Measurements from ENCODE around the gene AQP1.
A peak's percentile ranks its signal among the peaks of the same experiment; 100 is the strongest.

Gene AQP1

GRCh38 chr7:30911561-30911969 is at the start of gene AQP1:
AQP1 (plus strand) TSS chr7:30911853; CDS start chr7:30911910, 57 bp downstream.
- TF ChIP-seq CTCF (IDR thresholded peaks at IDR 0.05; ENCODE audit: low read depth, low read length, missing control alignments), result no peak
- peak; percentile 9 for DNase-seq (ENCODE audit: low read depth)
- no peak within 1 kb of the TSS for H3K4me3 ChIP-seq (ENCODE audit: low read depth, low read length)
- in situ Hi-C loops (cut with HindIII; ENCODE audit: low sequenced_read_pairs), result no loop called here

GRCh38 chr7:30862995-30863705 is 48.5 kb upstream of the AQP1 start:
- no peak for DNase-seq (ENCODE audit: low read depth)
- H3K4me3 ChIP-seq (ENCODE audit: low read depth, low read length), result no peak overlapping the region
- in situ Hi-C loops (cut with HindIII; ENCODE audit: low sequenced_read_pairs), result no loop called here
- no peak for TF ChIP-seq CTCF (IDR thresholded peaks at IDR 0.05; ENCODE audit: low read depth, low read length, missing control alignments)

- peak; percentile 51 for DNase-seq (ENCODE audit: low read depth)
- no peak for TF ChIP-seq CTCF (IDR thresholded peaks at IDR 0.05; ENCODE audit: low read depth, low read length, missing control alignments)
- in situ Hi-C loops (cut with HindIII; ENCODE audit: low sequenced_read_pairs), result no loop called here
- H3K4me3 ChIP-seq (ENCODE audit: low read depth, low read length), result no peak overlapping the region
These were observed 48.0 kb upstream of the AQP1 start for GRCh38 chr7:30863706-30864035.

- in situ Hi-C loops (cut with HindIII; ENCODE audit: low sequenced_read_pairs), result no loop called here
- no peak for TF ChIP-seq CTCF (IDR thresholded peaks at IDR 0.05; ENCODE audit: low read depth, low read length, missing control alignments)
- H3K4me3 ChIP-seq (ENCODE audit: low read depth, low read length), result no peak overlapping the region
- DNase-seq (ENCODE audit: low read depth), result no peak
These were observed 47.6 kb upstream of the AQP1 start for GRCh38 chr7:30864101-30864500.

- no peak for TF ChIP-seq CTCF (IDR thresholded peaks at IDR 0.05; ENCODE audit: low read depth, low read length, missing control alignments)
- DNase-seq (ENCODE audit: low read depth), result no peak
- H3K4me3 ChIP-seq (ENCODE audit: low read depth, low read length), result no peak overlapping the region
- in situ Hi-C loops (cut with HindIII; ENCODE audit: low sequenced_read_pairs), result no loop called here
These were observed 46.6 kb upstream of the AQP1 start for GRCh38 chr7:30865076-30865475.

GRCh38 chr7:30865821-30866220 is 45.8 kb upstream of the AQP1 start:
- in situ Hi-C loops (cut with HindIII; ENCODE audit: low sequenced_read_pairs), result no loop called here
- no peak overlapping the region for H3K4me3 ChIP-seq (ENCODE audit: low read depth, low read length)
- no peak for DNase-seq (ENCODE audit: low read depth)
- TF ChIP-seq CTCF (IDR thresholded peaks at IDR 0.05; ENCODE audit: low read depth, low read length, missing control alignments), result no peak
